Measurements from ENCODE around the gene NFKBIB. TPM values are rescaled to one million over a fixed set of nuclear protein-coding genes. Genes with fewer than 3 reads are reported as not detected.

The NFKBIB gene
- polyA plus RNA-seq, 2 of the 4 experiments (the other 2 are of a cell fraction): 35.0 to 61.7 TPM

DNA sequence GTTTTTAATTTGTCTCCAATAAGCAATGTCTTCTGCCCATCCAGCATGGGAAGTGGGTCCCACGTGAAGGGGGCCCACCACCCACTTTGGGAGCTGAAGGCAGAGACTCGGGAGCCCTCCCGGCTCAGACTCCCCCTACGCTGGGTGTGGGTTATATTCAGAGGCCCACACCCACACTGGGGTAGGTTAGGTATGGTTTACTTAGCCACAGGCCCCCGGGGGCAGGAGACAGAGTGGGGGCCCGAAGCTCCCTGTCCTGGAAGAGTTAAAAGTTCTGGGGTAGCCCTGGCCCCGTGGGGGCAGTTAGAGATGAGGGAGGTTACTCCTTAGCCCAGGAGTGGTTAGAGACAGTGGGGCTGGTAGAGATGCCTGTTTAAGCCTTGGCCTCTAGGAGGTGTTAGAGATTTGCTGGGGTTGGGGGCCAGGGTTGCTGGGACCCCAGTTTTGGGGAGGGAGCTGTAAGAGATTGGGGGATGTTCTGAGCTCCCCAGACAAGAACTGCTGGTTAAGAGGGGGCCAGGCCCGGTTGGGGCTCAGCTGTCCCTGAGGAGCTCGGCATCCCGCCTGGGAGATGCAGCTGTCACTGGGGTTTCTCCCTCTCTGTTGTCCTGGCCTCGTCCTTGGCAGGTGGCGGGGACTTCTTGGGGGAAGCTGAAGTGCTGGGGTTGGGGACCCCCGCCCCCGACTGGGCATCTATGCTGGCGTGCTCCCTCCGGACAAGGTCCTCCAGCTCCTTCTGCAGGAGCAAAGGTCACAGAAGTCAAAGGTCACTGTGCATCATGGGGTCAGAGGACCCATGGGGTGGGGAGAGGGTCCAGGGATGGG is 21.0 kb upstream of the NFKBIB start:
- ChIA-PET CTCF (interaction anchor here (0.5 to 31.8 kb wide), 16 partner anchors 3 to 1382 kb away, joined by 3 to 652 read pairs (median 4); partner anchors contain the start of genes FAM98C, MRPS12, NFKBIB and RINL), POLR2A (no interaction called here)
- Histone ChIP-seq H3K4me3 (no peak overlapping the region), H3K4me1 (peaks cover 4% of the 10 kb centered on the region; the same call in 2 of the 3 replicates), H3K4me2 (no peak overlapping the region), H3K9me3 (no peaks in the 10 kb centered on the region), H3K27ac (peak overlapping the region in 1 of 2 experiments; percentile 63; a peak in 3 of 6 replicates)
- FAIRE-seq: no peak
- no peak for DNase-seq (ENCODE audit: low read depth in 1 of 2, low spot score in 1 of 2)
- 78% methylated on average over 16 of the region's 16 CpGs for WGBS (ENCODE audit: missing lambda C conversion rate)
- TF ChIP-seq RNF2 (IDR thresholded peaks at IDR 0.05; ENCODE audit: borderline replicate concordance, low read depth): no peak
- TF ChIP-seq, protein P1, sequence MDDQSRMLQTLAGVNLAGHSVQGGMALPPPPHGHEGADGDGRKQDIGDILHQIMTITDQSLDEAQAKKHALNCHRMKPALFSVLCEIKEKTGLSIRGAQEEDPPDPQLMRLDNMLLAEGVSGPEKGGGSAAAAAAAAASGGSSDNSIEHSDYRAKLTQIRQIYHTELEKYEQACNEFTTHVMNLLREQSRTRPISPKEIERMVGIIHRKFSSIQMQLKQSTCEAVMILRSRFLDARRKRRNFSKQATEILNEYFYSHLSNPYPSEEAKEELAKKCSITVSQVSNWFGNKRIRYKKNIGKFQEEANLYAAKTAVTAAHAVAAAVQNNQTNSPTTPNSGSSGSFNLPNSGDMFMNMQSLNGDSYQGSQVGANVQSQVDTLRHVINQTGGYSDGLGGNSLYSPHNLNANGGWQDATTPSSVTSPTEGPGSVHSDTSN (IDR thresholded peaks at IDR 0.05): no peak
- ATAC-seq: peak; percentile 28 to 44; a peak in 2 of 6 replicates

DNA sequence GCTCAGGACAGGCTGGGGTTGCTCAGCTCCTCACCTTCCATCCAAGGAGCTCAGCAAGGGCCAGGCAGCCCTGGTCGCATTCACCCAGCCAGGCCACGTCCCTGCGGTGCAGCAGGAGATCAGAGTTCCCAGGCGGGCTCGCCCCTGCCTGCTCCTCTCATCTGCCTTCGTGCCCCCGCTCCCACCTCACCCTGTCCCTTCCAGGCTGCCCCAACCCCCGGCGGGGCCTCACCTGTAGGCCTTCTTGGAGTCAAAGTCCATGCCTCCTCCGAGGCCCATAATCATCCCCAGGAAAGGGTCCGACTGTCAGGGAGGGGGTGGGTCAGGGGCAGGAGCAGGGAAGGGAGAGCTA is 20.4 kb upstream of the NFKBIB start:
- no peak; a peak in 1 of 6 replicates for ATAC-seq
- CTCF ChIA-PET: interaction anchor here (1.0 to 31.8 kb wide), 13 partner anchors 3 to 365 kb away, joined by 3 to 652 read pairs (median 4); partner anchors contain the start of genes MRPS12, NFKBIB, RINL and SARS2

DNA sequence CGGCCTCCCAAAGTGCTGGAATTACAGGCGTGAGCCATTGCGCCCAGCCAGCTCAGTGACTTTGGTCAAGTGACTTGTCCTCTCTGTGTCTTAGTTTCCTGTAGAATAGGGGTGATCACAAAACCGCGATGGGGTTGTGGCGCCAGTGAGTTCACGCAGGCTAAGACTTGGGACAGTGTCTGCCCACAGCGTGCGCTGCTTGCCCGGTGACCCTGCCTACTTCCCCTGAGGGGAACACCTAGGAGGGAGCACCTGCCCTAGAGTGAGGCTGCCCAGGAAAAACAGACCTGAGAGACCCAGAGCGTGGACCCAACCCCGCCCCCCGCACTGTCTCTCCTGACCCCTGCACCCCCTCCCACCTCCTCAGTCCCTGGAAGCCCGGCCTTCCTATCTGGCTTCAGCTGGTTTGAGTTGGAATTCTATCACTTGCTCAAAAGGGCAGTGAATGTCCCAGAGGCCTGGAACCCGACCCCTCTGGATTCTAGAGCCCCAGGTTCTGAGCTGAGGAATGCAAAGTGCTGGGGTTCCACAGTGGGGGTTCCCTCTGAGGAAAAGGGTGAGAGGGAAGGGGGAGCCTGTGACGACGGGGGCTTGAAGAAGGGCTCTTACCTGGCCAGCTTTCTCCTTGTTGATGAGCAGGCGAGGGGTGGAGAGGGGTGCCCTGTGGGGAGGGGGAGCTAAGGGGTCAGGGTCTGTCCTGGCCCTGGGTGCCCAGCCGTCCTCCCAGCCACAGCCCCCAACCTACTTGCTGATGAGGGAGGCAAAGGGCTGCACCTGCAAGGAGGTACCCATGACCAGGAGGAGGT is 19.5 kb upstream of the NFKBIB start:
- H3K4me1 ChIP-seq: peaks cover 4% of the 10 kb centered on the region; the same call in 2 of the 3 replicates
- no peak overlapping the region for H3K4me3 ChIP-seq
- ChIA-PET POLR2A (no interaction called here), CTCF (interaction anchor here (0.6 to 31.8 kb wide), 9 partner anchors 2 to 365 kb away, joined by 3 to 652 read pairs (median 14); partner anchors contain the start of genes MRPS12, NFKBIB, RINL and SARS2)
- H3K4me2 ChIP-seq: no peak overlapping the region
- no peaks in the 10 kb centered on the region for H3K9me3 ChIP-seq
- TF ChIP-seq MYC (IDR thresholded peaks at IDR 0.05; ENCODE audit: borderline replicate concordance, low read length) (no peak), CHD2 (IDR thresholded peaks at IDR 0.05; ENCODE audit: low read length, partially characterized antibody) (no peak), NFE2L2 (conservative IDR thresholded peaks at IDR 0.05; ENCODE audit: low read length) (no peak), RCOR1 (IDR thresholded peaks at IDR 0.05; ENCODE audit: low read depth, low read length) (no peak), CEBPB (IDR thresholded peaks at IDR 0.05) (no peak), CBX8 (IDR thresholded peaks at IDR 0.05) (no peak), KDM1A (IDR thresholded peaks at IDR 0.05; ENCODE audit: low read depth) (no peak), FOSL2 (IDR thresholded peaks at IDR 0.05) (no peak), FOSL2 (CRISPR knock-in tag; IDR thresholded peaks at IDR 0.05) (no peak), HOXB5 (CRISPR knock-in tag; IDR thresholded peaks at IDR 0.05) (no peak), KDM5A (IDR thresholded peaks at IDR 0.05) (no peak), NR3C1 (IDR thresholded peaks at IDR 0.05) (no peak), SREBF2 (IDR thresholded peaks at IDR 0.05) (no peak), CBX2 (IDR thresholded peaks at IDR 0.05; ENCODE audit: borderline replicate concordance, low read depth) (no peak), JUN (IDR thresholded peaks at IDR 0.05) (no peak), ZC3H11A (IDR thresholded peaks at IDR 0.05) (no peak)
- no peak for DNase-seq (ENCODE audit: low read depth in 1 of 2, low spot score in 1 of 2)
- FAIRE-seq: no peak
- WGBS (ENCODE audit: missing lambda C conversion rate): 91% methylated on average over 19 of the region's 19 CpGs
- H3K27ac ChIP-seq: no peak overlapping the region
- ATAC-seq: no peak

More for the DNA sequence above, 20.4 kb upstream of the NFKBIB start:
- FAIRE-seq: no peak
- Histone ChIP-seq H3K4me1 (peaks cover 4% of the 10 kb centered on the region; the same call in 2 of the 3 replicates), H3K4me3 (no peak overlapping the region), H3K9me3 (no peaks in the 10 kb centered on the region), H3K4me2 (no peak overlapping the region), H3K27ac (no peak overlapping the region)
- WGBS (ENCODE audit: missing lambda C conversion rate): 90% methylated on average over 11 of the region's 11 CpGs
- TF ChIP-seq JUNB (IDR thresholded peaks at IDR 0.05) (no peak), CHD4 (IDR thresholded peaks at IDR 0.05; ENCODE audit: borderline replicate concordance) (no peak), HOXB13 (CRISPR knock-in tag; IDR thresholded peaks at IDR 0.05; ENCODE audit: low read depth) (no peak), FOSL2 (IDR thresholded peaks at IDR 0.05) (no peak), FOSL2 (CRISPR knock-in tag; IDR thresholded peaks at IDR 0.05) (no peak), RARB (CRISPR knock-in tag; IDR thresholded peaks at IDR 0.05) (no peak)
- TF ChIP-seq, protein P2, sequence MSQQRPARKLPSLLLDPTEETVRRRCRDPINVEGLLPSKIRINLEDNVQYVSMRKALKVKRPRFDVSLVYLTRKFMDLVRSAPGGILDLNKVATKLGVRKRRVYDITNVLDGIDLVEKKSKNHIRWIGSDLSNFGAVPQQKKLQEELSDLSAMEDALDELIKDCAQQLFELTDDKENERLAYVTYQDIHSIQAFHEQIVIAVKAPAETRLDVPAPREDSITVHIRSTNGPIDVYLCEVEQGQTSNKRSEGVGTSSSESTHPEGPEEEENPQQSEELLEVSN (IDR thresholded peaks at IDR 0.05; ENCODE audit: borderline replicate concordance, low read depth): no peak
- POLR2A ChIA-PET: no interaction called here
- DNase-seq (ENCODE audit: low read depth in 1 of 2, low spot score in 1 of 2): no peak

Data from A549 (cell line).